Measurements from ENCODE around the gene FARS2. TPM values are rescaled to one million over a fixed set of nuclear protein-coding genes. Genes with fewer than 3 reads are reported as not detected.

The FARS2 gene
- total RNA-seq, 1 donor from 2014 or later = 21.9 TPM

- no peaks in the 10 kb centered on the region for H3K27me3 Mint-ChIP-seq
- DNase-seq (ENCODE audit: extremely low spot score, unreplicated experiment) = no peak
- no peak overlapping the region for H3K27ac Mint-ChIP-seq
- H3K36me3 Mint-ChIP-seq = no peaks in the 10 kb centered on the region
- H3K9me3 Mint-ChIP-seq = no peaks in the 10 kb centered on the region
- TF ChIP-seq CTCF (conservative IDR thresholded peaks at IDR 0.05) = no peak
- no peaks in the 10 kb centered on the region for H3K4me1 Mint-ChIP-seq (ENCODE audit: unreplicated experiment)
- no peak overlapping the region for H3K4me3 Mint-ChIP-seq
Observed at GRCh38 chr6:5566718-5567117, 305.4 kb downstream of the FARS2 start.

GRCh38 chr6:5567352-5567751 lies 306.0 kb downstream of the FARS2 start:
- Mint-ChIP-seq H3K4me1 (ENCODE audit: unreplicated experiment) (no peaks in the 10 kb centered on the region), H3K27ac (no peak overlapping the region), H3K9me3 (no peaks in the 10 kb centered on the region), H3K36me3 (no peaks in the 10 kb centered on the region), H3K4me3 (no peak overlapping the region), H3K27me3 (no peaks in the 10 kb centered on the region)
- TF ChIP-seq CTCF (conservative IDR thresholded peaks at IDR 0.05) = no peak
- no peak for DNase-seq (ENCODE audit: extremely low spot score, unreplicated experiment)

- peaks cover 5% of the 10 kb centered on the region for H3K9me3 Mint-ChIP-seq
- H3K36me3 Mint-ChIP-seq = no peaks in the 10 kb centered on the region
- no peaks in the 10 kb centered on the region for H3K27me3 Mint-ChIP-seq
- DNase-seq (ENCODE audit: extremely low spot score, unreplicated experiment) = no peak
- H3K4me1 Mint-ChIP-seq (ENCODE audit: unreplicated experiment) = no peaks in the 10 kb centered on the region
- H3K4me3 Mint-ChIP-seq = no peak overlapping the region
- TF ChIP-seq CTCF (conservative IDR thresholded peaks at IDR 0.05) = no peak
- H3K27ac Mint-ChIP-seq = no peak overlapping the region
Observed at GRCh38 chr6:5567890-5568289, 306.6 kb downstream of the FARS2 start.

GRCh38 chr6:5569491-5569890 lies 308.2 kb downstream of the FARS2 start:
- Mint-ChIP-seq H3K4me1 (ENCODE audit: unreplicated experiment) (no peaks in the 10 kb centered on the region), H3K27ac (no peak overlapping the region), H3K36me3 (peaks cover 3% of the 10 kb centered on the region), H3K4me3 (no peak overlapping the region), H3K27me3 (no peaks in the 10 kb centered on the region), H3K9me3 (peaks cover 12% of the 10 kb centered on the region)
- TF ChIP-seq CTCF (conservative IDR thresholded peaks at IDR 0.05) = no peak
- no peak for DNase-seq (ENCODE audit: extremely low spot score, unreplicated experiment)

- Mint-ChIP-seq H3K4me1 (ENCODE audit: unreplicated experiment) (no peaks in the 10 kb centered on the region), H3K4me3 (no peak overlapping the region), H3K36me3 (peaks cover 3% of the 10 kb centered on the region), H3K9me3 (peaks cover 12% of the 10 kb centered on the region), H3K27me3 (no peaks in the 10 kb centered on the region), H3K27ac (no peak overlapping the region)
- TF ChIP-seq CTCF (conservative IDR thresholded peaks at IDR 0.05) = no peak
- no peak for DNase-seq (ENCODE audit: extremely low spot score, unreplicated experiment)
Observed at GRCh38 chr6:5570641-5571040, 309.3 kb downstream of the FARS2 start.
